Activated effector memory CD4-positive, alpha-beta T cell treated with anti-CD3 and anti-CD28 coated beads, Interleukin-2, amount 50 U/mL, for 16 hours (primary cell): ENCODE data around the gene OR5K1.

ENCODE experiments used
- DNase-seq: peaks from one replicate; pipeline ENCODE4 v3.0.0-alpha.2; 2020

Gene OR5K1

DNA sequence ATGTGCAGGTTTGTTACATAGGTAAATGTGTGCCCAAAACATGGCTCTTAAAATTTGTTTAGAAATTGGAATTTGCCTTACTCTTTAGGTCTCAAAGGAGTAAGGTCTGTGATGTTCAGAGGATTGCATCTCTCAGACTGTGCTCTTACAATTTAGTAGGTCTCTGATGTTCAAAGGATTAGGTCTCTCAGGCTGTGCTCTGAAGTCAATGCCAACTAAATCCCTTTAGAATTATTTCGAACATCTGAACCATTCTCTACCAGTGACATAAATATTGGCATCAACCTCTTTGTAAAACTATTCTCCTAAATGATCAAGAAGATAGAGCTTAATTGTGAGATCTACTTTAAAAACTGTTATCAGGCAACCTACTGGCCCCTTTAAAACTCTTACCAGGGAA is at the start of gene OR5K1:
Gene OR5K1 (plus strand): TSS at position 301 of the 400 bp plus-strand sequence. CDS start 6,376 bp downstream, outside the sequence.
- DNase-seq = no peak

DNA sequence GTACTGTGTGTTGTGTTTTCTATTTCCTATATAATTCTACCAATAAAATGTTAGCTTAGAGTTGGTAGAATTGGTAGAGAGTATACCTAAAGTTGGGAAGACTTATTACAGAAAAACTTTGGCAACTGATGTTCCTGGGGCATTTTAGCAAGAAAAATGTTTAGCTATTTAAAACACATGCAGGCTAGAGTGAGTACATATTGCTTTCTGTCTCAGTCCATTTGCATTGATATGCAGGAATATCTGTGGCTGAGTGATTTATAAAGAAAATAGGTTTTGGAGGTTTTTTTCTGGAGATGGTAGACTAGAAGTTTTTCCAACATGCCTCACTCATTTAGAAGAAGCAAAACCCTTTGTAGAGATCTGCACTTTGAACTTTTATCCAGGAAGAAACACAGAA is 30.4 kb upstream of the OR5K1 start:
- no peak for DNase-seq

DNA sequence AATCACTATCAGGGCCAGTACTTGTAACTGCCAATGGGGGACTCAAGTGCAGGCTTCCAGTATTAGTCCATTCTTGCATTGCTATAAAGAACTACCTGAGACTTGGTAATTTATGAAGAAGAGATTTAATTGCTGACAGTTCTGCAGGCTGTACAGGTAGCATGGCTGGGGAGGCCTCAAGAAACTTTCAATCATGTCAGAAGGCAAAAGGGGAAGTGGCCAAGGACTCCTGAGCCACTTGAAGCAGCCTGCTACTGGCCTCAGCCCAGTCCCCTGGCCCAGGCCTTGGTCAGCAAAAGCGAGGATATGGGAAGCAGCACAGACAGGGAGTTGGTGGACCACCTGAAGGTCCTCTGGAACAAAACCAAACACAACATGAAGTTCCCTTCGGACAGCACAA is 29.2 kb upstream of the OR5K1 start:
- DNase-seq = no peak

DNA sequence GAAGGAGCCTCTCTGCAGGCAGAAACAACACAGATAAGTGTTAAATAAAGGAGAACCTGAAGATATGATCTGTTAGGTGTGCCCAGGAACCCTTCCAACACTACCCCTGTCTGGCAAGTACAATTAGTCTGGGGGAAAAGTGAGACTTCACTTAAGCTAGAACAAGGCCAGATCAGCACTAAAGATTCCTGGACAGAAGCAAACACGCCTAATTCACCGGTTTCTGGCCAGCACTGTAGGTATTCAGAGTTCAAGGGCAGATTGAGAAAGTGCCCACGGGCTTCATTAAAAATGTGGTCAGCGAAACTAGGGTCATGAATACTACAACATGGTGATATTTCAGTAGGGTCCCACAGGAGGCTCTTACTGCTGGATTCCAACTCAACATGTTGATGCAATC is 28.6 kb upstream of the OR5K1 start:
- no peak for DNase-seq

DNA sequence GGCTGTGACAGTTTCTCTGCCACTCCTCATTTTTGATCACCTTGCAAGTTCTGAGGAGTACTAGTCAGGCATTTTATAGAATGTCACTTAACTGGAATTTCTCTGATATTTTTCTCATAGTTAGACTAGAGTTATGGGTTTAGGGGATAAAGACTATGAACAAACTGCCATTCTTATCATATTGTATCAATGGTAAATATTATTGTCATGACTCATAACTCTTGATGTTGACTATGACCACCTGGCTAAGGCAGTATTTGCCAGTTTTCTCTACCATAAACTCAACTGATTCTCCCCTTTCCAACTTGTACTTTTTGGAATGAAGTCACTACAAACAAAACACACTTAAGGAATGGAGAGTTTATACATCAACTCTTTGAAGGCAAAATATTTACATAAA is 22.7 kb upstream of the OR5K1 start:
- no peak for DNase-seq

DNA sequence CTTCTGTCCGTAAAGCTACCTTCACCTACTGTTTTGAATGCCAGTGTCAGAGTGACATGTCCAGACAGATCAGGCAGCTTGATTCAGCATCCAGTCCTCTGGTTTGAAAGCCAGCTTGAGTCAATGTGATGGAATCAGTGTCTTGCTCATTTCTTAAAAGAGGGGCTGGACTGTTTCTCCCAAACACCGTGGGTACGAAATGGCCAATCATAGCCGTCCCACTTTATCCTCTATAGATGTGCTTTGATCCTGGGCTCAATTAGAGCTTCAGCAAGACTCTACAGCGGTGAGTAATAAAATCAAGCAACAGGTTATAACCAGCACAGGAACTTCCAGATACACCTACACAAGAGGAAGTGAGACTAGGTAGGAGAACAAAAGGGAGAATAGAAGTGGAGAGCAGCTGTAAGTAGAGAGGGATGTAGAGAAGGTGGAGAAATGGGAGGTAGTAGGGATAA is 17.0 kb upstream of the OR5K1 start:
- no peak for DNase-seq

DNA sequence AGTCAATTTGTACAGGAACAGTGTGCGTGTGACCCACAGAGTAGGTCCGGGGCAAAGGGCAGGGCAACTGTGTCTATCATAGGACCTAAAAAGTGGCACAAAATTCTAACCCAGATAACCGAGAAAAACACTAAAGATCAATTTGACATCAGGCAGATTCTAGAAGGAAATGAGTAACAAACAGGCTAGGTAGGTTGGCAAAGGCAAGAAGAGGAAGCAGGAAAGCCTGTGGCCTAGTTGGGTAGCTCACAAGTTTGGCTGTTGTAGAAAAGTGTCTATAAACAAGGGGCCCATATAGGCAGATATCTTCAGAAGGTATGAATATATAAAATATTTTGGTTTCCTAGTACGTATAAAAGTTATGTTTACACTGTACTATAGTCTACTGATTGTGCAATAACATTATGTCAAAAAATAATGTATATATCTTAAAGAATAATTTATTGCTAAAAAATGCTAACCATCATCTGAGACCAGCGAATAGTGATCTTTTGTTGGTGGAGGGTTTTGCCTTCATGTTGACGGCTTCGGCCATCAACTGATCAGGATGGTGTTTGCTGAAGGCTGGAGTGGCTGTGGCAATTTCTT is 13.3 kb upstream of the OR5K1 start:
- no peak for DNase-seq

DNA sequence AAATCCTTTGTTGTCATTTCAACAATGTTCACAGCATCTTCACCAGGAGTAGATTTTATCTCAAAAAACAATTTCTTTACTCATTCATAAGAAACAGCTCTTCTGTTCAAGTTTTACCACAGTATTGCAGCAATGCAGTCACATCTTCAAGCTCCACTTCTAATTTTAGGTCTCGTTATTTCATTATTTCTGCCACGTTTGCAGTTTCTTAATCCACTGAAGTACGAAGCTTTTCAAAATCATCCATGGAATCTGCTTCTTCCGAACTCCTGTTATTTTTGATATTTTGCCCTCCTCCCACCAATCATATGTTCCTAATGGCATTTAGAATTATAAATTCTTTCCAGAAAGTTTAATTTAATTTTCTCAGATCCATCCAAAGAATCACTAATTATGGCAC is 12.6 kb upstream of the OR5K1 start:
- DNase-seq = no peak

DNA sequence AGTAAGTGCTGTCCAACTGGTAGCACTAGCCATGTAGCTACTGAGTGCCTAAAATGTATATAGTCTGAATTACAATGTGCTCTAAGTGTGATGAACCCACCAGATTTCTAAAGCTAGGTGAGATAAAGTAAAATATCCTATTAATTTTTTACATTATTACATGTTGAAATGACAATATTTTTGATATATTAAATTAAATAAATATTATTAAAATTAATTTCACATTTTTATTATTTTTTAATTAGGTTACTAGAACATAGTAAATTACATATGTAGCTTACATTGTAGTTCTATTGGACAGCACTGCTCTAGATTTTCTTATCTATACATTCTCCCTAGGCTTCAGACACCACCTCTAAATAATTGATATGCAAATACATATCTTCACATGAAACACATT is 9.2 kb upstream of the OR5K1 start:
- no peak for DNase-seq

DNA sequence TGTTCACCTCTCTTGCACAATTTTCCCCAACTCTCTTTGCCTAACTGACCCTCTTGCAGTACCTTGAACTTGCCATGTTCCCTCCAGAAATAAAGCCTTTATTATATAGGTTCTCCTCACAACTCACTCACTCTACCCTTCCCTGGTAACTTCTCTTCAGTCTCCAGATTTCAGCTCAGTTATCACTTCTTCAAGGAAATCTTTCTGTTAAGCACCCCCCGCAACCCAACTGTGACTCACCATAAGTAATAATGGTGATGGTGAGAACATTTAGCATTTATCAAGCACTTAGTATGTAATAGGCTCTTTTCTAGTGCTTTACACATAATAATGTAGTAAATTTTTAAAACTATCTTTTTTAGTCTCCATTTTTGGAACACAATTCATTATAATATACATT is 8.1 kb upstream of the OR5K1 start:
- DNase-seq = no peak

DNA sequence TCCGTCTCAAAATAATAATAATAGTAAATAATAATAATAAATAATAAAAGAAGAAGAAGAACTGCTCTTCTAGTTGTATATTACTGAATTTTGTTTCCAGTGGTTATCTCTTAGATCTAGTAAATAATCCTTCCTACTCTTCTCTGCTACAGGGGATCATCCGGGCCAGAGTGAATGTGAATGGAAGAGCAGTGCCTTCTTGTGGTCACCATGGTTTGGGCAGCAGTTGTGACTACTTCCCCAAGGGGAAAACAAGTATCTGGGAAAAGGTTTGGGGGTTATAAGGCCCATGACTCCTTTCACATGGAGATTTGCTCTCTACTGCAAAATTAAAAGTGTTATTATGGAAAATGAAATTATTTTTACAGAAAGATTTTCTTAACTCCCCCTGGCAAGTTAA is 5.5 kb upstream of the OR5K1 start:
- no peak for DNase-seq

DNA sequence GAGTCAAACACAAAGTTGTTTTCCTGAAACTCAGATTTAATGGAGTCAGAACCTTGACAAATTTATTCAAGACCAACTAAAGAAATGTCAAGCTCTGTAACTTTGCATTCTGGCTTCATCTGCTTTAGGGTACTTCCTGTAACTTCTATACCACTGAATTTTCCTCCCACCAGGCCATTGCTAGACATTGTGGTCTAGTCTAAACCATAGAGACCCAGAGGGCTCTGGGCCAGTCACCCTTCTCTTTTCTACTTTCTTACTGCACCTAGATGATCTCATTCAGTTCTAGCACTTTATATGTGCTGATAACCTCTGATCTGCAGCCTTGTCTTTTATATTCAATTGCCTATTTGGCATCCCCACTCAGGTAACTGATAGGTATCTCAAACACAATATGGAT is 2.8 kb upstream of the OR5K1 start:
- DNase-seq = no peak

DNA sequence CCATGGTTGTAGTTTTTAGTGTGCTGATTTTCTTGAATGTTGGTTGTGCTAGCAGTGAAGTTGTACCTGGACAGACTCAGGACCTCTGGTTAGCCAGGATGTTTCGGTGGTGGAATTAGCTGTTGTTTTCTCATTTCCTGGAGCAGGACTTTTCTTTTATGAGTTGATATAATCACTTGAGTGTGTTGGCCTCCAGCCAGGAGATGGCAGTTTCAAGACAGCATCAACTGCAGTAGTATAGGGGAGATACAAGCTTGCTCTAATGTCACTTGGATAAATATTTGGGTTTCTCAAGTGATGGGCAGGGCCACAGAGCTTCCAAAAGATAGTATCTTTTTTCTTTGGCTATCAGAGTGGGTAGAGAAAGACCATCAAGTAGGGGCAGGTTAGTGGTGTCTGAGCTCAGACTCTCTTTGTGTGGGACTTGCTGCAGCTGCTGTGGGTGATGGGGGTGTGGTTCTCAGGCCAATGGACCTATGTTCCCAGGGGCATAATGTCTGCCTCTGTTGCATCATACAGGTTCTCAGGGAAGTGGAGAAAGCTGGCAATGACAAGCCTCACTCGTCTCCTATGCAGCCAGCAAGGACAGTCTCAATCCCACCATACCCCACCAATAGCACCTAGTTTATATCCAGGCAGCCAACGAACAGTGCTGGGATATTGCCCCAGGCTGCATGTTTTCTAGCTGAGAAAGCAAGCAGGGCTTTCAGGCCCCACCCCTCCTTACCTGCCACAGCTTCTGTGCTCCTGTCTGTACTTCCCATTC is 19.9 kb downstream of the OR5K1 start:
- DNase-seq = no peak

DNA sequence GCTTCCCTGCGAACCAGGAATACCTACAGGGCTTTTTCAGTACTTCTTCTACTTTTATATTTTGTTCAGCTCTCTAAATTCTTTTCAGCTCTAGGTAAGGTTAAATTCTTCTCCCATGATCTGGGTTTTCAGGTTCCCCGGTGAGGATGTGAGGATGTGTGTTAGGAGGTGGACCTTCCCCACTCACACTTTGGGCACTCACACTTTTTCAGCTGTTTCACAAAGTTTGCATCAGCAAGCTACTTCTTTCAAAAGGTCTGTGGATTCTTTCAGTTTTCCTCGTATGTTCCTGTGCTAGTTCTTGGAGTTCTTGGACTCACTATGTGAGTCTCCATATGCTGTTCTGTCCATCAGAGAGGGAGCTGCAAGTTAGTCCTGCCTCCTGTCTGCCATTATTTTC is 20.6 kb downstream of the OR5K1 start:
- DNase-seq = no peak

DNA sequence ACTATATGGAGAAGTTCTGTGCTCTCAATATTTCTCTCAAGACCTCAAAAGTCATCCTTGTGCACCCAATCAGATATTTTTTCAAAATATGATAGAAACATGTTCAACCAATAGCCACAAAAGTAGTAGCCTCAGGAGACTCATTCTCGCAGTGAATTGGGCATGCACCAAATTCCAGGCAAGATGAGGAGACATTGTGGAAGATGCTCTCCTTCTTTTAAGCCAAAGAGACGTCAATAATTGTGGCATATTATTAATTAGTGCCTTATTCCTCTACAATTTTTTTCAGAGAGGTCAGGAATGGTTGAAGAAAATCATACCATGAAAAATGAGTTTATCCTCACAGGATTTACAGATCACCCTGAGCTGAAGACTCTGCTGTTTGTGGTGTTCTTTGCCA is 34.4 kb downstream of the OR5K1 start, which contains the start of gene OR5K2:
Gene OR5K2 (plus strand): TSS at position 301 of the 400 bp plus-strand sequence. CDS start 0 bp downstream, at position 301.
- DNase-seq = no peak

DNA sequence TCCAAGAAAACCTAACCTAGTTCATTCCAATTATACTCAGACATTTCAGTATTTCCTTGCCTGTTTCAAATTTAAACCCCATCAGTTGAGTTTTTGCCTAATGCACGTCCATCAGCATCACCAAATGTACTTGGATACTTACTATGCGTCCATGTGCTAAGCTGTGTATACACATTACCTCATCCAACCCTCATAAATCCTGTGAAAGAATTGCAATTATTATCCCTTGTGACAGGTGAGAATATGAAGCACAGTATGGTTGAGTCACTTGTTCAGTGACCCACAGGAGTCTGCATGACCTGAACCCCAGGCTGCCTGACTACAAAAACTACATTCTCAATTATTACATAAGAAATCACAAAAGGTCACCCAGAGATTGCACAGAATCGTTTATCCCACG is 37.0 kb downstream of the OR5K1 start:
- DNase-seq = no peak

DNA sequence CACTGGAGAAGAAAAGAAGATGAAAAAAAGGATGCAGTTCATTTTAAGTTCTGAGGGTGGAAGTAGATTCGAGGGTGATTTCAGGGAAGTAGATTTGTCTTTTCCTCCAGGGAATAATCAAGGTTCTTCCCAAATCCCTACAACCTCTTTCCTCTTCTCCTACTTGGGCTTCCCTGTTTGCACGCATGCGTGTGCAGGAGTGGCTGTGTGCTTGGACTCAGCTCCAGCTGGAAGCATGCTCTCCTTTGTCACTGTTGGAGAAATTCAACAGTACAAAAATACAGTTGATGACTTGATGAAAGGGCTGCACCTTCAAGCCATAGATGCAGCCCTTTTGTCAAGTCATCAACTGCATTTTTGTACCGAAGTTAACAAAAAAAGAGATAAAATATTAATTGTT is 38.3 kb downstream of the OR5K1 start:
- DNase-seq = no peak

DNA sequence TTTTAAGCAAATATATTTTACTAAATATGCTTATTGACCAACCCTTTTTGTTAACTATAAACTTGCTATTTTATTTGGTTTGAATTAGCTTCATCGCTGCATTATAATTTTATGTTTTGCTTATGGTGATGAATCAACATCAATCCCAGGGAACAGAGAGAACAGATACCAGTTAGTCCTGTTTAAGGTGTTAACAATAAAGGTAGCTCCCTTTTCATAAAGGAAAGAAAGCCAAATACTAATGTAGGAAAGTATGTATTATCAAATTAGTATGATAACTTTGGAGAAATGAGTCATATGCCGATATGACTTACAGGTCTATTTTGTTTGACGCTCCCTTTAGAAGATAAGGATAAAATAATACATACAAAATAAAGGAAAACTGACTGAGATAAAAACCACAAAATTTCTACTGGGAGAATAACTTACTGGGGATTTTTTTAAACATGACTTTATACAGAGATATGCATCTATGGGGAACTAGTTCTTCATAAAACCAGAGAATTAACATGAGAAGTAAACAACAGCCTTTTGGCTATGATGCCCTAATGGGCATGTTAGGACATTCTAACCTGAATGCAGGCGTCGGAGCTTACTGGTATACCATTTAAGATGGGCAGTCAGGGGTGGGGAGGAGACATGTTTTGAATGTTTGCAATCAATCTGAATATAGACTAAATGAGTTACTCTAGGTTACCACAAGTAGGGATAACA is 39.0 kb downstream of the OR5K1 start:
- no peak for DNase-seq

DNA sequence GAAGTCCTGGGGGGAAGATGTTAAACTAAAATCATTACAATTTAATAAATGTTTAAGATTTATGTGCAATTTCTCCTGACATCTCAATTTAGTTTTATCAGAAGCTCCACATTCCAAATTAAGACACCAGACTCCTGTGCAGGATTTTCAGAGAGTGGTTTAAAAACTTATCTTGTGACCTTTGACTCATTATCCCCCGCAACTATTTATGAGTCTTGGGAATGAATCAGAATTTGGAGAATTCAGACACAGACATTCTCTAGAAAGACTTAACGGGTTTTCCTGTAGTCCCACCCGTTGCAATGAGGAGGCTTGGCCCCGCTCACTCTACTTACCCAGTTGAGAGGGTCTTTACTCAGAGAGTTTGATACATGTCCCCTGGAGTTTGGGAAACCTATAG is 41.5 kb downstream of the OR5K1 start:
- no peak for DNase-seq

DNA sequence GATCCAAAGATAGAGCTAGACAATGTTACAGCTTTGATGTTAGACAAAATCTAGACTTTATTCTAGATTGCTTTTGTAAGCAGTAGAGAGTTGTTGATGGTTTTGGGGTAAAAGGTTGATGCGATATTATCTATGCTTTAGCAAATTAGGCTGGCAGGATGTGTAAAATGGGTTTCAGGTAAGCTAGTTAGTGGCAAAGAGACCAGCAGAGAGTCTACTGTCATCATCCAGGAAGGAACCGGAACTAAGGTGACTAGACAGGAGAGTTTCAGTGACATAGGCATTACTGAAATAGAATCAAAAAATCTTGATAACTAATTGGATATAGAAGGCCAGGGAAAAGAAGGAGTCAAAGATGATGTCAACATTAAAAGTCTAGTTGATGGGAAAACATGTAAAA is 45.6 kb downstream of the OR5K1 start:
- no peak for DNase-seq

DNA sequence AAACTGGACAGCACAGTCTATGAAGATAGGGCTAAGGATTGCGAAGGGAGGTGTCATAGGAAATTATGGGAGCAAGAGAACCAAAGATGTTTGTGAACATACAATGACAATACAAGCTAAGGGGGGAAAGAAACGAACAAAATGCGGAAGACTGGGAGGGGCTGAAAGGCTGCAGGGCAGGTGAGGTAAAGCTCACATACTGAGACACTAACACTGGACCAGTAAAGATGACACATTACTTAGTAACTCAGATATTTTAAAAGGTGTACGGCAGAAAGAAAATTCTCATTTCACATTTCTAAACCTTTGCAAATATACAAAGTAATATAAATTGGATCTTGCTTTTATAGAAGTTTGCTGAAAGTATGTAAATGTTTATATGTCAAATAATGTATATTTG is 49.6 kb downstream of the OR5K1 start:
- DNase-seq = no peak

DNA sequence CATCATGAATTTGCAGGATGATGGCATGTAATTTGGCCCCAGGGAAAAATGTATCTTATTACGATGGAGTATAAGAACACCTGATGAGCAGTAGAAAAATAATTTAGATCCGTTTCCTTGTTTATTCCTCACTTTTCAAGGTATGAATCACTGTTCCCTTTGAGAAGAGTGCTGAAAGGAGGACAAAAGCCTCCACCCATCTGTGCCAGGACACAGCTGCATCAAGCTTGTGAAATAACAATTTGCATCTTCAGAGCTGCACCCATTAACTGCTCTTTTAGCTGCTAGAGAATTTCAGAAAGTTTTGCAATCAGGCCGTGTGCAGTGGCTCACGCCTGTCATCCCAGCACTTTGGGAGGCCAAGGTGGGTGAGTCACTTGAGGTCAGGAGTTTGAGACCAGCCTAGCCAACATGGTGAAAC is 50.1 kb downstream of the OR5K1 start:
- DNase-seq = no peak

DNA sequence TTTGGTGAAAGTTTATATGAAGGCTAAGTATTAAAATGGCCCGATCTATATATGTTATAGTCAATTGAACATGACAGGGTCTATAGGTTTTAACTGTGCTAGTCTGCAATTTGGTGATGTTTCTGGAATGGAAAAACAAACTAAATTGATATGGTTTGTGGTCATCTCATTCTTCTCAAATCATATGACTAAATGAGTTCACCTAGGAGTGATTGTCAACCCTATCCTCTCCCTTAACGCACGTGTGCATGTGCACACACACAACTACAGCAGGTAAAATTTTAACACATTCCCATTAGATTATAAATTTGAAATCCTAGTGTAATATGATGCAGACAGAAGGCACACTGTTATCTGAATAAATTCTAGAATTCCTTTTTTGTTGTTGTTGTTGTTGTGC is 50.7 kb downstream of the OR5K1 start:
- no peak for DNase-seq

DNA sequence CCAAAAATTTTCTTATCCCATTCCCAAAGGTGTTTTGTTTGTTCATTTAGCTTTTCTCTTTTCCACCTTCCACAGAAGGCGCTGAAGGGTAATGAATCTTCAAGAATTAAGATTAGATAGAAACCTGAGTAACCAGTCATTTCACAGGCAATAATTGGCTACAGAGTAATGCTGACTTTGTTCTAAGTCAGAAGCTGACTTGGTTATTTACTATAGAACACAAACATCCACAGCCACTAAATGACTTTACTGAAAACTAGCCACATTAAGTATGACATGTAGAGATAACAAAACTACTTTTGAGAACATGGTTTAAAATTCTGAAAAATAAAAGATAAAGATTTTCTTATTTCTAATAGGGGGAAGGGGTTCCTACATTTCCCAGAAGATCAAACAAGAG is 51.9 kb downstream of the OR5K1 start:
- DNase-seq = no peak
